Osteoblast (primary cell): ENCODE results near the gene PMIS2. TPM values are rescaled to one million over a fixed set of nuclear protein-coding genes. Genes with fewer than 3 reads are reported as not detected.

Source experiments
- DNase-seq: peaks from one replicate; pipeline ENCODE4 v3.0.0; 2011; ENCODE audit warnings: low spot score, mixed read lengths; ENCODE audit not compliant: insufficient read length; ENCODE audit errors: missing footprints
- H2AFZ ChIP-seq: 2 replicates; pipeline ENCODE4 v1.6.0; 2011; ENCODE audit warnings: mild to moderate bottlenecking, low read length
- H3K27ac ChIP-seq: 2 replicates; pipeline ENCODE4 v1.5.1; 2011; ENCODE audit warnings: mild to moderate bottlenecking, low read depth, low read length, moderate library complexity
- H3K27me3 ChIP-seq: 2 replicates; pipeline ENCODE4 v1.6.0; 2012; ENCODE audit warnings: mild to moderate bottlenecking, control low read depth, inconsistent platforms, low read length, moderate library complexity; ENCODE audit not compliant: insufficient read depth
- H3K36me3 ChIP-seq: 2 replicates; pipeline ENCODE4 v1.5.1; 2011; ENCODE audit warnings: mild to moderate bottlenecking, low read length, control low read depth, moderate library complexity; ENCODE audit not compliant: insufficient read depth
- H3K4me1 ChIP-seq: 2 replicates; pipeline ENCODE4 v1.5.1; 2011; ENCODE audit warnings: mild to moderate bottlenecking, low read length, control low read depth, moderate library complexity; ENCODE audit not compliant: insufficient read depth
- H3K4me2 ChIP-seq: 2 replicates; pipeline ENCODE4 v1.6.0; 2011; ENCODE audit warnings: mild to moderate bottlenecking, low read length; ENCODE audit not compliant: insufficient read depth
- H3K4me3 ChIP-seq: fragments of 200-600 bp; sonication (generic); 3 replicates; pipeline ENCODE4 v1.5.1; 2012; ENCODE audit warnings: mild to moderate bottlenecking, low read length, inconsistent platforms; ENCODE audit not compliant: insufficient read depth
- H3K79me2 ChIP-seq: 2 replicates; pipeline ENCODE4 v1.6.0; 2012; ENCODE audit warnings: mild to moderate bottlenecking, low read length, control low read depth, inconsistent platforms; ENCODE audit not compliant: insufficient read depth
- H3K9me3 ChIP-seq: 2 replicates; pipeline ENCODE4 v1.5.1; 2011; ENCODE audit warnings: low read depth, low read length, control low read depth
- H4K20me1 ChIP-seq: 2 replicates; pipeline ENCODE4 v1.6.0; 2012; ENCODE audit warnings: mild to moderate bottlenecking, low read length, control low read depth; ENCODE audit not compliant: insufficient read depth
- CTCF ChIP-seq: IDR thresholded peaks from 2 replicates; pipeline ENCODE4 v1.5.1; 2011; ENCODE audit warnings: mild to moderate bottlenecking, low read depth, low read length, moderate library complexity; ENCODE audit errors: extremely low read depth
- total RNA-seq: library from RNA; depleted of rRNA; stranded (reverse); fragments of >200 nt; gene quantifications from 2 replicates; pipeline ENCODE4 v1.2.3, GENCODE V29; 2012

The PMIS2 gene
- total RNA-seq, 1 donor: not detected

- no peak for TF ChIP-seq CTCF
Observed at GRCh38 chr19:35628264-35628564, 42.2 kb downstream of the PMIS2 start.

GRCh38 chr19:35628565-35629331 is 42.8 kb downstream of the PMIS2 start, which contains the start of gene RBM42:
RBM42 (plus strand) TSS chr19:35629036; CDS start chr19:35629154, 118 bp downstream.
- peak within 1 kb of the TSS; percentile 88 for H3K27ac ChIP-seq
- no peaks in the 10 kb centered on the region for H3K9me3 ChIP-seq
- peaks cover 14% of the 10 kb centered on the region for H3K4me1 ChIP-seq
- peaks cover 17% of the 10 kb centered on the region for H3K79me2 ChIP-seq
- H3K27me3 ChIP-seq: no peaks in the 10 kb centered on the region
- no peak for TF ChIP-seq CTCF
- H3K36me3 ChIP-seq: peaks cover 30% of the 10 kb centered on the region
- peak within 1 kb of the TSS; percentile 98 for H3K4me3 ChIP-seq
- H3K4me2 ChIP-seq: peak within 1 kb of the TSS; percentile 99
- H2AFZ ChIP-seq: peak within 1 kb of the TSS; percentile 93
- H4K20me1 ChIP-seq: no peaks in the 10 kb centered on the region
- DNase-seq: peak; percentile 100

More at GRCh38 chr19:35628264-35628564, 42.2 kb downstream of the PMIS2 start:
- H2AFZ ChIP-seq: peak overlapping the region; percentile 93
- peak overlapping the region; percentile 99 for H3K4me2 ChIP-seq
- H3K9me3 ChIP-seq: no peaks in the 10 kb centered on the region
- no peaks in the 10 kb centered on the region for H4K20me1 ChIP-seq
- peaks cover 14% of the 10 kb centered on the region for H3K4me1 ChIP-seq
- no peaks in the 10 kb centered on the region for H3K27me3 ChIP-seq
- DNase-seq: peak; percentile 70
- peak overlapping the region; percentile 98 for H3K4me3 ChIP-seq
- peak overlapping the region; percentile 88 for H3K27ac ChIP-seq
- peaks cover 17% of the 10 kb centered on the region for H3K79me2 ChIP-seq
- H3K36me3 ChIP-seq: peaks cover 26% of the 10 kb centered on the region

GRCh38 chr19:35629332-35629633 is 43.3 kb downstream of the PMIS2 start:
- peak overlapping the region; percentile 93 for H3K4me2 ChIP-seq
- peaks cover 17% of the 10 kb centered on the region for H3K79me2 ChIP-seq
- no peaks in the 10 kb centered on the region for H4K20me1 ChIP-seq
- peak overlapping the region; percentile 89 for H2AFZ ChIP-seq
- H3K4me3 ChIP-seq: peak overlapping the region; percentile 98
- no peaks in the 10 kb centered on the region for H3K27me3 ChIP-seq
- peaks cover 35% of the 10 kb centered on the region for H3K36me3 ChIP-seq
- peak overlapping the region; percentile 88 for H3K27ac ChIP-seq
- H3K9me3 ChIP-seq: no peaks in the 10 kb centered on the region
- H3K4me1 ChIP-seq: peaks cover 14% of the 10 kb centered on the region
- no peak for TF ChIP-seq CTCF
- DNase-seq: peak; percentile 68

- Histone ChIP-seq H3K4me3 (no peak overlapping the region), H3K4me1 (peaks cover 8% of the 10 kb centered on the region), H3K79me2 (peaks cover 17% of the 10 kb centered on the region), H3K9me3 (no peaks in the 10 kb centered on the region), H3K27me3 (no peaks in the 10 kb centered on the region), H2AFZ (no peak overlapping the region), H3K4me2 (no peak overlapping the region), H3K36me3 (peaks cover 63% of the 10 kb centered on the region), H4K20me1 (no peaks in the 10 kb centered on the region), H3K27ac (no peak overlapping the region)
- TF ChIP-seq CTCF: no peak
- DNase-seq: peak; percentile 55
Observed at GRCh38 chr19:35633727-35634440, 47.9 kb downstream of the PMIS2 start.
